Osteocyte (in vitro differentiated cells): Measurements from ENCODE around the gene CEP83. TPM values are rescaled to one million over a fixed set of nuclear protein-coding genes. Genes with fewer than 3 reads are reported as not detected.
"Not testable (repeated sequence)": the region's sequence is repeated elsewhere in the genome, so short reads cannot be mapped to it uniquely, and the experiment has no call there.

Source experiments
- DNase-seq: peaks from one replicate; pipeline ENCODE4 v3.0.0; 2021; ENCODE audit warnings: mixed read lengths; ENCODE audit not compliant: unreplicated experiment; ENCODE audit errors: extremely low spot score
- H3K27ac Mint-ChIP-seq: one replicate; pipeline ENCODE4 v1.8.0; 2021; ENCODE audit warnings: mild to moderate bottlenecking, mixed read lengths; ENCODE audit not compliant: unreplicated experiment
- H3K27me3 Mint-ChIP-seq: one replicate; pipeline ENCODE4 v1.8.0; 2021; ENCODE audit warnings: mixed read lengths; ENCODE audit not compliant: unreplicated experiment
- H3K36me3 Mint-ChIP-seq: one replicate; pipeline ENCODE4 v1.8.0; 2021; ENCODE audit warnings: mixed read lengths; ENCODE audit not compliant: unreplicated experiment
- H3K4me1 Mint-ChIP-seq: one replicate; pipeline ENCODE4 v1.8.0; 2021; ENCODE audit warnings: mixed read lengths; ENCODE audit not compliant: unreplicated experiment
- H3K4me3 Mint-ChIP-seq: one replicate; pipeline ENCODE4 v1.8.0; 2021; ENCODE audit warnings: mild to moderate bottlenecking, moderate library complexity, mixed read lengths; ENCODE audit not compliant: unreplicated experiment
- H3K9me3 Mint-ChIP-seq: one replicate; pipeline ENCODE4 v1.8.0; 2021; ENCODE audit warnings: mixed read lengths; ENCODE audit not compliant: unreplicated experiment
- CTCF ChIP-seq: fragments of 200-600 bp; sonication (generic); IDR thresholded peaks from 2 replicates; pipeline ENCODE4 v1.5.0; 2021; ENCODE audit warnings: antibody characterized with exemption, mild to moderate bottlenecking, moderate library complexity
- total RNA-seq: library from RNA; stranded (reverse); gene quantifications from 2 replicates; pipeline ENCODE4 v1.2.1, GENCODE V29; 2021

CEP83 gene
- total RNA-seq, 1 donor from 2014 or later, result 13.1 TPM

- Mint-ChIP-seq H3K27me3 (no peaks in the 10 kb centered on the region), H3K9me3 (peaks cover 10% of the 10 kb centered on the region), H3K4me3 (no peak overlapping the region), H3K36me3 (peaks cover 18% of the 10 kb centered on the region), H3K4me1 (peaks cover 23% of the 10 kb centered on the region), H3K27ac (no peak overlapping the region)
- no peak for DNase-seq
- TF ChIP-seq CTCF, result no peak
Observed at GRCh38 chr12:94426049-94426448, 33.6 kb downstream of the CEP83 start.

GRCh38 chr12:94424830-94425229, 34.8 kb downstream of the CEP83 start:
- H3K9me3 Mint-ChIP-seq, DNase-seq, H3K27ac Mint-ChIP-seq, H3K27me3 Mint-ChIP-seq, H3K4me3 Mint-ChIP-seq: not testable (repeated sequence)
- H3K36me3 Mint-ChIP-seq, result peaks cover 11% of the 10 kb centered on the region
- H3K4me1 Mint-ChIP-seq, result peaks cover 23% of the 10 kb centered on the region

- Mint-ChIP-seq H3K4me3 (no peak overlapping the region), H3K27me3 (no peaks in the 10 kb centered on the region), H3K9me3 (no peaks in the 10 kb centered on the region), H3K36me3 (peaks cover 11% of the 10 kb centered on the region), H3K27ac (no peak overlapping the region), H3K4me1 (peaks cover 9% of the 10 kb centered on the region)
- TF ChIP-seq CTCF, result no peak
- no peak for DNase-seq
Observed at GRCh38 chr12:94421868-94422740, 37.6 kb downstream of the CEP83 start.

- DNase-seq, result no peak
- no peak overlapping the region for H3K27ac Mint-ChIP-seq
Observed at GRCh38 chr12:94418517-94418916, 41.1 kb downstream of the CEP83 start.

GRCh38 chr12:94416613-94417012, 43.1 kb downstream of the CEP83 start:
- no peaks in the 10 kb centered on the region for H3K9me3 Mint-ChIP-seq
- H3K27ac Mint-ChIP-seq, result no peak overlapping the region
- no peaks in the 10 kb centered on the region for H3K36me3 Mint-ChIP-seq
- no peak for DNase-seq
- H3K27me3 Mint-ChIP-seq, result no peaks in the 10 kb centered on the region
- no peak overlapping the region for H3K4me3 Mint-ChIP-seq
- no peaks in the 10 kb centered on the region for H3K4me1 Mint-ChIP-seq
- no peak for TF ChIP-seq CTCF

More at GRCh38 chr12:94418517-94418916, 41.1 kb downstream of the CEP83 start:
- Mint-ChIP-seq H3K27me3 (no peaks in the 10 kb centered on the region), H3K9me3 (no peaks in the 10 kb centered on the region), H3K36me3 (peaks cover 10% of the 10 kb centered on the region), H3K4me1 (no peaks in the 10 kb centered on the region), H3K4me3 (no peak overlapping the region)
- no peak for TF ChIP-seq CTCF
